ENCODE measurements around the gene ZNRF3.
"Not testable (repeated sequence)": the region's sequence is repeated elsewhere in the genome, so short reads cannot be mapped to it uniquely, and the experiment has no call there.

ZNRF3 gene

GRCh38 chr22:28882878-28883656 is at the start of gene ZNRF3:
Gene ZNRF3 (plus strand): TSS chr22:28883572. CDS start chr22:28883767, 195 bp downstream.
- CTCF ChIA-PET, result no interaction called here
- POLR2A ChIA-PET (ENCODE audit: low non-redundant PET), result no interaction called here
- H3K27ac ChIP-seq, result peak within 1 kb of the TSS; percentile 71
- no peak for TF ChIP-seq CTCF (conservative IDR thresholded peaks at IDR 0.05; ENCODE audit: low read depth)
- DNase-seq (ENCODE audit: low spot score), result peak; percentile 84

- no peak for TF ChIP-seq CTCF (conservative IDR thresholded peaks at IDR 0.05; ENCODE audit: low read depth)
- DNase-seq (ENCODE audit: low spot score), result no peak
- CTCF ChIA-PET, result no interaction called here
- no peak overlapping the region for H3K27ac ChIP-seq
- POLR2A ChIA-PET (ENCODE audit: low non-redundant PET), result no interaction called here
Observed at GRCh38 chr22:28835630-28836189, 47.7 kb upstream of the ZNRF3 start.

- no peak for TF ChIP-seq CTCF (conservative IDR thresholded peaks at IDR 0.05; ENCODE audit: low read depth)
- CTCF ChIA-PET, result interaction anchor here (0.7 kb wide), 1 partner anchor 8 kb away, joined by 3 read pairs; no protein-coding TSS in a partner anchor
- no peak for DNase-seq (ENCODE audit: low spot score)
- POLR2A ChIA-PET (ENCODE audit: low non-redundant PET), result no interaction called here
- H3K27ac ChIP-seq, result no peak overlapping the region
Observed at GRCh38 chr22:28837640-28838039, 45.7 kb upstream of the ZNRF3 start.

GRCh38 chr22:28838971-28839370 is 44.4 kb upstream of the ZNRF3 start:
- POLR2A ChIA-PET (ENCODE audit: low non-redundant PET), result no interaction called here
- no peak for TF ChIP-seq CTCF (conservative IDR thresholded peaks at IDR 0.05; ENCODE audit: low read depth)
- H3K27ac ChIP-seq, result no peak overlapping the region
- CTCF ChIA-PET, result no interaction called here
- no peak for DNase-seq (ENCODE audit: low spot score)

GRCh38 chr22:28841111-28841510 is 42.3 kb upstream of the ZNRF3 start:
- no peak for DNase-seq (ENCODE audit: low spot score)
- CTCF ChIA-PET, result no interaction called here
- POLR2A ChIA-PET (ENCODE audit: low non-redundant PET), result no interaction called here
- no peak for TF ChIP-seq CTCF (conservative IDR thresholded peaks at IDR 0.05; ENCODE audit: low read depth)
- H3K27ac ChIP-seq, result no peak overlapping the region

GRCh38 chr22:28843633-28844032 is 39.7 kb upstream of the ZNRF3 start:
- no peak overlapping the region for H3K27ac ChIP-seq
- ChIA-PET POLR2A (ENCODE audit: low non-redundant PET) (no interaction called here), CTCF (no interaction called here)
- no peak for DNase-seq (ENCODE audit: low spot score)
- no peak for TF ChIP-seq CTCF (conservative IDR thresholded peaks at IDR 0.05; ENCODE audit: low read depth)

- CTCF ChIA-PET; DNase-seq (ENCODE audit: low spot score); H3K27ac ChIP-seq; POLR2A ChIA-PET (ENCODE audit: low non-redundant PET): not testable (repeated sequence)
Observed at GRCh38 chr22:28844277-28844676, 39.1 kb upstream of the ZNRF3 start.
